Measurements from ENCODE around the gene PPP1R16B.
"Not testable (repeated sequence)": the region's sequence is repeated elsewhere in the genome, so short reads cannot be mapped to it uniquely, and the experiment has no call there.

PPP1R16B gene

DNA sequence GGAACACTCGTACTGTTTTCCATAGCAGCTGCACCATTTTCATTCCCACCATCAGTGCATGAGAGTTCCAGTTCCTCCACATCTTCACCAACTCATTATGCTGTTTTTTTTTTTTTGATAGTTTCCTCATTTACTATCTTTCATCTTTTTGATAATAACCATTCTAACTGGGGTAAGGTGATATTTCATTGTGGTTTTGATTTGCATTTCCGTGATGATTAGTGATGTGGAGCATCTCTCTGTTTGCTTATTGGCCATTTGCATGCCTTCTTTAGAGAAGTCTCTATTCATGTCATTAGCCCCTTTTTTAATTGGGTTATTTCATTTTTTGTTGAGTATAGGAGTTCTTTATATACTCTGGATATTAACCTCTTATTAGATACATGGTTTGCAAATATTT, 31.3 kb upstream of the PPP1R16B start:
- ATAC-seq (replicated peaks; ENCODE audit: extremely low read depth, poor library complexity, severe bottlenecking) (no peak), DNase-seq (ENCODE audit: low spot score in 2 of 2) (no peak)
- peaks cover 8% of the 10 kb centered on the region for H3K4me1 Mint-ChIP-seq
- no peaks in the 10 kb centered on the region for H3K27me3 Mint-ChIP-seq
- peaks cover 18% of the 10 kb centered on the region for H3K36me3 Mint-ChIP-seq (ENCODE audit: insufficient read depth)
- H3K9me3 Mint-ChIP-seq = peaks cover 8% of the 10 kb centered on the region
- no peak overlapping the region for H3K27ac Mint-ChIP-seq (ENCODE audit: low read depth)
- no peak overlapping the region for H3K4me3 Mint-ChIP-seq

DNA sequence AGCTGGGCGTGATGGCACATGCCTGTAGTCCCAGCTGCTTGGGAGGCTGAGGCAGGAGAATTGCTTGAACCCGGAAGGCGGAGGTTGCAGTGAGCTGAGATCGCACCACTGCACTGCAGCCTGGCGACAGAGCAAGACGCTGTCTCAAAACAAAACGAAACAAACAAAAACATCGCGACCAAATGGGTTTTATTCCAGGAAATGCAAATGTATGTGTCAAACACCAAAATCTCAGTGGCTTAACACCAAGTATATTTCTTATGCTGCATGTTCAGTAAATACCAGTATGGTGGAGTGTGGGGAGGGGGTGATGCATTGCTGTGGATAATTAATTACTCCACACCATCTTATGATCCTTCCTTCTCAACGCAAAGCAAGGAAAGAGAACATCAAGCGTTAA, 29.1 kb upstream of the PPP1R16B start:
- DNase-seq (ENCODE audit: low spot score in 2 of 2) (peak in 1 of 2 donors; percentile 44), ATAC-seq (replicated peaks; ENCODE audit: extremely low read depth, poor library complexity, severe bottlenecking) (peak; percentile 89)
- Mint-ChIP-seq H3K36me3 (ENCODE audit: insufficient read depth) (peaks cover 13% of the 10 kb centered on the region), H3K4me3 (peak overlapping the region; percentile 67), H3K27me3 (no peaks in the 10 kb centered on the region), H3K4me1 (peaks cover 8% of the 10 kb centered on the region), H3K27ac (ENCODE audit: low read depth) (peak overlapping the region; percentile 92), H3K9me3 (peaks cover 8% of the 10 kb centered on the region)

DNA sequence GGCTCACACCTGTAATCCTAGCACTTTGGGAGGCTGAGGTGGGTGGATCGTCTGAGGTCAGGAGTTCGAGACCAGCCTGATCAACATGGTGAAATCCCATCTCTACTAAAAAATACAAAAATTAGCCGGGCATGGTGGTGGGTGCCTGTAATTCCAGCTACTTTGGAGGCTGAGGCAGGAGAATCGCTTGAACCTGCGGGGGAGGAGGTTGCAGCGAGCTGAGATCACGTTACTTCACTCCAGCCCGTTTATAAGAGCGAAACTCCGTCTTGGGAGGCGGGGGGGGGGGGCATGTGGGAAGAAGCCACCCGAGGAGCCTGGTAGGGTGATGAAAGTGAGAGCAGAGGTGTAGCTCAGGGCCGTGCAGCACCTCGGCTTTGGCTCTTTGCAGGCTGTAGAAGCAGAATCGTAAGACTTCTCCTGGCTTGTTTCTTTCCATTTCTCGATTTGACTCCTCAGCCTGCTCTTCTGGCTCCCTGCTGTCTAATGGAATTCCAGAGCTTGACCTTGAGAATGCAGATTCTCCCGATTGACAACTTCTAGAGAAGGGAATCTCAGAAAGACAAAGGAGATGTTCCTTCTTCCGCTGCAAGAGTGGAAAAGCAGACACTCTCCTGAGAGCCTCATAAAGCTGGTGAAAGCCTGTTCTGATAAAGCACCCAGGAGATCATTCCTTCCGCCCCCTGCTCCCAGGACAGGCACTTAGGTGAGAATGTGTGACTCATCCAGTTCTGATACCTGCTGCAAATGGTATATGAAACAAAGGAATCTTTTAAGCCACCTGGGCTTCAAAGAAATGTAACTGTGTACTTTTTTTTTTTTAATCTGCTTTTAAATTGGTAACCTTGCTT, 26.0 kb upstream of the PPP1R16B start:
- no peak for DNase-seq (ENCODE audit: low spot score in 2 of 2)
- peaks cover 8% of the 10 kb centered on the region for H3K4me1 Mint-ChIP-seq
- no peak overlapping the region for H3K27ac Mint-ChIP-seq (ENCODE audit: low read depth)
- ATAC-seq (replicated peaks; ENCODE audit: extremely low read depth, poor library complexity, severe bottlenecking) = no peak
- H3K27me3 Mint-ChIP-seq = no peaks in the 10 kb centered on the region
- H3K9me3 Mint-ChIP-seq = no peaks in the 10 kb centered on the region
- peak overlapping the region; percentile 25 for H3K4me3 Mint-ChIP-seq
- peaks cover 2% of the 10 kb centered on the region for H3K36me3 Mint-ChIP-seq (ENCODE audit: insufficient read depth)

DNA sequence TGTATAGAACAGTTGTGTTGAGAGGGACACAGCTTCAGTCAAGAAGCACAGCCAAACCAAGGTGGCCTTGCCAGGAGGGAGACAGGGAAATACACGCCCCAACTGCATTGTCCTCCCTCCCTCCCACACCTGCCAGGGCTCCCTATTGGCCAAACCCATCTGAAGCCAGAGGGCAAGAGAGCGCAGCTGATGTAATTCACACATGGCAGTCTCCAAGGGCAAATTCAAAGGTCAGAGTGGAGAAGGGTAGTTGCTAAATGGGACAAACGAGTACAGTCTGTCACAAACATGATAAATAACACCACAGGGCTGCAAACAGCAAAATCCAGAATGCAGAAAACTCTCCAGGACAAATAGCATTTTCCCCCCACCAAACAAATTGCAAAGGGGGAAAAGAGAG, 23.2 kb upstream of the PPP1R16B start:
- Mint-ChIP-seq H3K36me3 (ENCODE audit: insufficient read depth) (peaks cover 2% of the 10 kb centered on the region), H3K4me1 (no peaks in the 10 kb centered on the region), H3K9me3 (no peaks in the 10 kb centered on the region), H3K27me3 (no peaks in the 10 kb centered on the region), H3K27ac (ENCODE audit: low read depth) (no peak overlapping the region), H3K4me3 (no peak overlapping the region)
- ATAC-seq (replicated peaks; ENCODE audit: extremely low read depth, poor library complexity, severe bottlenecking) (no peak), DNase-seq (ENCODE audit: low spot score in 2 of 2) (no peak)

DNA sequence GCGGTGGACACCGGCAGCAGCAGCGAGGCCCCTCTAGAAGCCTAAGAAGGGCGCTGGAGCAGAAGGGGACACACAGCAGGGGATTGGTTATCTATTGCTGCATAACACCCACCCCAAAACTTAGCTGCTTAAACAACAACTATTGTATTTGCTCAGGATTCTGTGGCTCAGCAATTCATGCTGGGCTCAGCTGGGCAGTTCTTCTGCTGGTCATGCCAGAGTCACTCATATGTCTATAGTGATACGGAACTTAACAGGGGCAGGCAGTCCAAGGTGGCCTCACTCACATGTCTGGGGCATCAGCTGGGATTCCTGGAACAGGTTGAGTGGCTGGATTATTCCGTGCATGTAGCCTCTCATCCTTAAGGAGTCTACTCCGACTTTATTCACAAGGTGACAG, 17.6 kb upstream of the PPP1R16B start:
- no peaks in the 10 kb centered on the region for H3K36me3 Mint-ChIP-seq (ENCODE audit: insufficient read depth)
- no peaks in the 10 kb centered on the region for H3K27me3 Mint-ChIP-seq
- peaks cover 6% of the 10 kb centered on the region for H3K4me1 Mint-ChIP-seq
- DNase-seq (ENCODE audit: low spot score in 2 of 2) (no peak), ATAC-seq (replicated peaks; ENCODE audit: extremely low read depth, poor library complexity, severe bottlenecking) (no peak)
- no peak overlapping the region for H3K27ac Mint-ChIP-seq (ENCODE audit: low read depth)
- H3K4me3 Mint-ChIP-seq = no peak overlapping the region
- no peaks in the 10 kb centered on the region for H3K9me3 Mint-ChIP-seq

DNA sequence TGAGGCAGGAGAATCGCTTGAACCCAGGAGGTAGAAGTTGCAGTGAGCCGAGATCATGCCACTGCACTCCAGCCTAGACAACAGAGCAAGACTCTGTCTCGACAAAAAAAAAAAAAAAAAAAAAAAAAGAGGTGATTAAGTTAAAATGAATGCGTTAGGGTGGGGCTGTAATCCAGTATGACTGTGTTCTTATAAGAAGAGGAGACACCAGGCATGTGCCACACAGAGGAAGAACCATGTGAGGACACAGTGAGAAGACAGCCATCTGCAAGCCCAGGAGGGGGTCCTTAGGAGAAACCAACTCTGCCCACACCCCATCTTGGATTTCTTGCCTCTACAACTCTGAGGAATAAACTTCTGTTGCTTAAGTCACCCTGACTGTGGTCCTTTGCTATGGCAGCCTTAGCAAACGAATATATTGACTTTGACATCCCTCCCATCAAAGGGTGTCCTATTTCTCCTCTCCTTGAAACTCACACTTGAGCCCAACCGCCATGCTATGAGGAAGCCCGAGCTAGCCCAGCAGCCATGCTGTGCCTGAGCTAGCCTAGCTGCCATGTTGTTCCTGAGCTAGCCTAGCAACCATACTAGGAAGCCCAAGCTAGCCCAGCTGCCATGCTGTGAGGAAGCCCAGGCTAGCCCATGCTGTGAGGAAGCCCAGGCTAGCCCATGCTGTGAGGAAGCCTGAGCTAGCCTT, 15.8 kb upstream of the PPP1R16B start:
- DNase-seq (ENCODE audit: low spot score in 2 of 2) = no peak
- no peak for ATAC-seq (replicated peaks; ENCODE audit: extremely low read depth, poor library complexity, severe bottlenecking)
- Mint-ChIP-seq H3K4me3 (no peak overlapping the region), H3K4me1 (peaks cover 6% of the 10 kb centered on the region), H3K36me3 (ENCODE audit: insufficient read depth) (no peaks in the 10 kb centered on the region), H3K27ac (ENCODE audit: low read depth) (no peak overlapping the region), H3K9me3 (no peaks in the 10 kb centered on the region), H3K27me3 (no peaks in the 10 kb centered on the region)

DNA sequence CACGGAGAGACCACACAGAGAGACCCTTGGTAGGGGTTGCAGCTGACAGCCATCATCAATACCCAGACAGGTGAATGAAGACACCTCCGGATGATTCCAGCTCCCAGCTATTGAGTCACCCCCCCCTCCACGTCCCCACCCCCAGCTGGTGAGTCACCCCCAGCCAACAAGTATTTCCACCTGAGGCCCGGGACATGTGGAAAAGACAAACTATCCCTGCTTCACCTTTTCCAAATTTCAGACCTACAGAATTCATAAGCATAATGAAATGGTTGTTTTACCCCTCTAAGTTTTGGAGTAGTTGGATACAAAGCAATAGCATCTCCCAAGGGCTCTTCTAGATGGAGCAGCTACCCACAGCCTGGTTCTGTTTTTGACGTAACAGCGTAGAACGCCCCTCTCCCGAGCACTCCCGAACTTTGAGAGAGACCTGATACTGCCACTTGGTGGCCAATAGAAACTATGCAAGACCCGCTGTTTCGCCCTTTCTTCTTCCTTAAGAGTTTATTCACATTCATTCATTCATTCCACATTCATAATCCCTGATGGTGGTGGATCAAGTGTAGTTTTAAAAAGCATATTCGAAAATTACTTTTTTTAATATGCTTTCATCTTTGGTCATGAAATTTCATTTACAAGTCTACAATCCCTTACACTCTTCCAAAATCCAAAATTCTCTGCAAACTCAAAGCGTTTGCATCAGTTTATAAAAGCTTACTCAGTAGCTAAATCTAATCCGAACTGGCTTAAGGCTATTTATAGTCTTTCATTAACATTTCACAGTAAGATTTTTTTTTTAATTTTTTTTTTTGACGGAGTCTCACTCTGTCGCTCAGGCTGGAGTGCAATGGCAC, 15.1 kb upstream of the PPP1R16B start:
- Mint-ChIP-seq H3K4me3 (no peak overlapping the region), H3K27ac (ENCODE audit: low read depth) (no peak overlapping the region)

DNA sequence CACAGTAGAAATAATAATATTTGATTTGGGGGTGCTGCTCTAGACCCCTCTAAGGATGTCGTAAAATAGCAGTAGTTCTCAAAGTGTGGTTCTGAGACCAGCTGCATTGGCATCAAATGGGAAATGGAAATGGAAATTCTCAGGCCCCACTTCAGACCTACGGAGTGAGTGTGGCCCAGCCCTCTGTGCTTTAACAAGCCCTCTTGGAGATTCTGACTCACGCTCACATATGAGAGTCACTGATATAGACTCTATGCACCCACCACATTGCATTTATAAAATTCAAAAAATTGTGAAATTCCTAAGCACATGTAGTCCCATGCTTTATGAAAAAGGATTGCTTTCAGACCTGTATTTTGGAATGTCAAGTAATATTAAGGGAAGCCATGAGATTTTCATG, 14.2 kb upstream of the PPP1R16B start:
- ATAC-seq (replicated peaks; ENCODE audit: extremely low read depth, poor library complexity, severe bottlenecking) (no peak), DNase-seq (ENCODE audit: low spot score in 2 of 2) (no peak)
- no peak overlapping the region for H3K27ac Mint-ChIP-seq (ENCODE audit: low read depth)
- H3K36me3 Mint-ChIP-seq (ENCODE audit: insufficient read depth) = peaks cover 2% of the 10 kb centered on the region
- H3K27me3 Mint-ChIP-seq = no peaks in the 10 kb centered on the region
- H3K4me1 Mint-ChIP-seq = peaks cover 6% of the 10 kb centered on the region
- no peaks in the 10 kb centered on the region for H3K9me3 Mint-ChIP-seq
- H3K4me3 Mint-ChIP-seq = no peak overlapping the region

More for the DNA sequence above, 15.1 kb upstream of the PPP1R16B start:
- no peak for DNase-seq (ENCODE audit: low spot score in 2 of 2)
- Mint-ChIP-seq H3K36me3 (ENCODE audit: insufficient read depth) (peaks cover 2% of the 10 kb centered on the region), H3K27me3 (no peaks in the 10 kb centered on the region), H3K4me1 (peaks cover 6% of the 10 kb centered on the region), H3K9me3 (no peaks in the 10 kb centered on the region)
- no peak for ATAC-seq (replicated peaks; ENCODE audit: extremely low read depth, poor library complexity, severe bottlenecking)

DNA sequence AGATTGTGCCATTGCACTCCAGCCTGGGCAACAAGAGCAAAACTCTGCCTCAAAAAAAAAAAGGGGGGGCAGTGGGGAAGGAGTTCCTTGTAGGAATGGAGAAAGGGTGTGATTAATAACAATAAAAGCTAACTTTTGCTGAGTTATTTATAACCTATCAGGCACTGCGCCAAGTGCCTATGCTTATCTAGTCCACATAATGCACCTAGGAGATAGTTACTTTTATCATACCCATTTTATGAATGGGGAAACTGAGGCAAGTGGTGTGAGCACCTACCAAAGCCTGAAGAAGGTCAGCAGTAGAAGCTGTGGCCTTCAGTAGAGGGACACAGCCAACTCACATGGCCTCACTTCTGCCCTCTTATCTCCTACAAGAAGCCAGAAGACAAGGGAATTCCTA, 13.6 kb upstream of the PPP1R16B start:
- Mint-ChIP-seq H3K9me3 (no peaks in the 10 kb centered on the region), H3K36me3 (ENCODE audit: insufficient read depth) (peaks cover 2% of the 10 kb centered on the region), H3K27ac (ENCODE audit: low read depth) (no peak overlapping the region), H3K4me3 (no peak overlapping the region), H3K27me3 (no peaks in the 10 kb centered on the region), H3K4me1 (peaks cover 6% of the 10 kb centered on the region)
- no peak for ATAC-seq (replicated peaks; ENCODE audit: extremely low read depth, poor library complexity, severe bottlenecking)
- DNase-seq (ENCODE audit: low spot score in 2 of 2) = no peak

DNA sequence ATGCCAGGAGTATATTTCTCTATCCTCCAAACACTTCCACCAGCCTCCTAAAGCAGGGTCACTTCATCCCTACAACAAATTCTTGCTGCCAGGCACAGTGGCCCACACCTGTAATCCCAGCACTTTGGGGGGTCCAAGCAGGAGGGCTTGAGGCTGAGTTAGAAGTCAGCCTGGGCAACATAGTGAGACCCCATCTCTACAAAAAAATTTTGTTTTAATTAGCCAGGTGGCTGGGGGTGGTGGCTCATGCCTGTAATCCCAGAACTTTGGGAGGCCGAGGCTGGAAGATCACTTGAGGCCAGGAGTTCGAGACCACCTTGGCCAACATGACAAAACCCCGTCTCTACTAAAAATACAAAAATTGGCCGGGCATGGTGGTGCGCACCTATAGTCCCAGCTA, 11.4 kb upstream of the PPP1R16B start:
- ATAC-seq (replicated peaks; ENCODE audit: extremely low read depth, poor library complexity, severe bottlenecking); DNase-seq (ENCODE audit: low spot score in 2 of 2); H3K27ac Mint-ChIP-seq (ENCODE audit: low read depth); H3K4me3 Mint-ChIP-seq; H3K27me3 Mint-ChIP-seq; H3K36me3 Mint-ChIP-seq (ENCODE audit: insufficient read depth); H3K9me3 Mint-ChIP-seq: not testable (repeated sequence)
- peaks cover 22% of the 10 kb centered on the region for H3K4me1 Mint-ChIP-seq

DNA sequence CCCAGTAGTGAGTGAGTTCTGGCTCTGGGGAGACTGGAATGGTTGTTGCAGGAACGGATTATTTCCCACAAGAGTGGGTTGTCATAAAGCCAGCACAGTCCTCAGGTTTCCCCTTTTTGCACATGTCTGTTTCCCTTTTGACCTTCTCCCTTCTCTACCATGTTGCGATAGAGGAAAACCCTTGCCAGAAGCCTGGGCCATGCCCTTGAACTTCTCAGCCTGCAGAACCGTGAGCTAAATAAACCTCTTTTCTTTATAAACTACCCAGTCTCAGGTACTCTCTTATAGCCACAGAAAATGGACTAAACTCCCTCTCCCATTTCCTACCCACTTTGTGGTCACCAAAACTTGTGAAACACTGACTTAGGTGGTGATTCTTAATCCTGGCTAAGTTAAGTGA, 7.2 kb upstream of the PPP1R16B start:
- DNase-seq (ENCODE audit: low spot score in 2 of 2) = no peak

DNA sequence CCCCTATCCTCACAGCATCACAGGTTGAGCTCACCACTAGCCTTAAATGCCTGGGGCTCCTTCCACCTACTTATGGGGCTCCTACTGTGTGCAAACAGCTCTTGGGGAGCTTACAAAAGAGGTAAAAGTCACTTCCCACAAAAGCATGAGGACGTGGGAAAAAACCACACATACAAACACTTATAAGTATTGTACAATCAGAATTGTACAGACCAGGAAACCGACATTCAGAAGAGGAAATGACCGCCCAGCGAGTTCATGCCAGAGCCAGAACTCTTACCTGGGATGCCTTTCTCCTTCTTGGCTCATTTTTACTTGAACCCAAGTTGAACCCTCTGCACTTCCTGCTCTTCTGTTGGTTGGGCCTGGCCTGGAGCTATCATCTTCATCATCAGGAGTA, 6.3 kb upstream of the PPP1R16B start:
- no peak for DNase-seq (ENCODE audit: low spot score in 2 of 2)
- Mint-ChIP-seq H3K27ac (ENCODE audit: low read depth) (no peak overlapping the region), H3K4me3 (no peak overlapping the region), H3K36me3 (ENCODE audit: insufficient read depth) (peaks cover 2% of the 10 kb centered on the region), H3K4me1 (peaks cover 28% of the 10 kb centered on the region), H3K9me3 (no peaks in the 10 kb centered on the region), H3K27me3 (no peaks in the 10 kb centered on the region)
- ATAC-seq (replicated peaks; ENCODE audit: extremely low read depth, poor library complexity, severe bottlenecking) = no peak

More for the DNA sequence above, 7.2 kb upstream of the PPP1R16B start:
- Mint-ChIP-seq H3K9me3 (no peaks in the 10 kb centered on the region), H3K4me3 (no peak overlapping the region), H3K27me3 (no peaks in the 10 kb centered on the region), H3K4me1 (peaks cover 22% of the 10 kb centered on the region), H3K27ac (ENCODE audit: low read depth) (no peak overlapping the region), H3K36me3 (ENCODE audit: insufficient read depth) (peaks cover 2% of the 10 kb centered on the region)
- no peak for ATAC-seq (replicated peaks; ENCODE audit: extremely low read depth, poor library complexity, severe bottlenecking)
